Neural cell (in vitro differentiated cells): ENCODE results near the gene CRCP.
"Not testable (repeated sequence)": the region's sequence is repeated elsewhere in the genome, so short reads cannot be mapped to it uniquely, and the experiment has no call there.

ENCODE experiments used
- CTCF ChIP-seq: fragments of 450-650 bp; IDR thresholded peaks from 2 replicates; pipeline ENCODE4 v1.5.1; 2014; ENCODE audit warnings: antibody characterized with exemption, mild to moderate bottlenecking, moderate library complexity; ENCODE audit not compliant: poor library complexity, severe bottlenecking
- EZH2 ChIP-seq: fragments of 200-600, 300-800 bp; shearing (Covaris generic), sonication (generic); IDR thresholded peaks from 2 replicates; pipeline ENCODE4 v1.6.1; 2014; ENCODE audit warnings: antibody characterized with exemption, low read length, borderline replicate concordance, mild to moderate bottlenecking; ENCODE audit not compliant: insufficient read depth, poor library complexity, severe bottlenecking
- POLR2AphosphoS5 ChIP-seq: IDR thresholded peaks from 2 replicates; pipeline ENCODE4 v1.6.1; 2012
- RAD21 ChIP-seq: fragments of 450-650 bp; conservative IDR thresholded peaks from 2 replicates; pipeline ENCODE4 v1.6.1; 2014; ENCODE audit warnings: antibody characterized with exemption, mild to moderate bottlenecking, moderate library complexity
- REST ChIP-seq: IDR thresholded peaks from 2 replicates; pipeline ENCODE4 v1.6.1; 2012; ENCODE audit warnings: borderline replicate concordance
- SMC3 ChIP-seq: fragments of 450-650 bp; conservative IDR thresholded peaks from 2 replicates; pipeline ENCODE4 v1.6.1; 2014; ENCODE audit warnings: antibody characterized with exemption, mild to moderate bottlenecking, moderate library complexity; ENCODE audit not compliant: poor library complexity
- TAF1 ChIP-seq: IDR thresholded peaks from 2 replicates; pipeline ENCODE4 v1.6.1; 2012; ENCODE audit warnings: low read depth

DNA sequence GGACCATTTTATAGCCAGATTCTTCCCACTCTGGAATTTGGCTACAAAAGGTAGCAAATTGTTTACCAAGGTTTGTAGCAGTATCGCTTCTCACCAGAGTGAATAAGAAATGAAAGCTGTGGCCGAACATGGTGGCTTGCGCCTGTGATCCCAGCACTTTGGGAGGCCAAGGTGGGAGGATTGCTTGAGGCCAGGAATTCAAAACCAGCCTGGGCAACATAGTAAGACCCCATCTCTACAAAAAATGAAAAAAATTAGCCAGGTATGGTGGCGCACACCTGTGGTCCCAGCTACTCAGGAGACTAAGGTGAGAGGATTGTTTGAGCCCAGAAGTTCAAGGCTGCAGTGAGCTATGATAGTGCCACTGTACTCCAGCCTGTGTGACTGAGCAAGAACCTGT is 33.0 kb downstream of the CRCP start:
- TF ChIP-seq SMC3, CTCF, EZH2, TAF1, REST, RAD21, POLR2AphosphoS5: not testable (repeated sequence)
